NT2/D1 (cell line): ENCODE results near the gene TEC.

Experiments
- SUZ12 ChIP-seq: IDR thresholded peaks from 2 replicates; pipeline ENCODE4 v1.6.1; 2011; ENCODE audit not compliant: insufficient read length, insufficient read depth; ENCODE audit errors: extremely low read depth
- YY1 ChIP-seq: IDR thresholded peaks from 2 replicates; pipeline ENCODE4 v1.6.1; 2011; ENCODE audit not compliant: insufficient read length, insufficient read depth
- ZNF274 ChIP-seq: IDR thresholded peaks from 2 replicates; pipeline ENCODE4 v1.6.1; 2011; ENCODE audit warnings: mild to moderate bottlenecking, low read depth, low read length

GRCh38 chr4:48262926-48263325 lies 6.7 kb downstream of the TEC start:
- TF ChIP-seq YY1 (no peak), ZNF274 (no peak), SUZ12 (no peak)
